Activated naive CD4-positive, alpha-beta T cell treated with anti-CD3 and anti-CD28 coated beads, Interleukin-2, amount 50 U/mL, for 16 hours (primary cell): ENCODE data around the gene USP12.

Experiments used
- DNase-seq: peaks from one replicate; pipeline ENCODE4 v3.0.0-alpha.2; 2020

USP12 gene

DNA sequence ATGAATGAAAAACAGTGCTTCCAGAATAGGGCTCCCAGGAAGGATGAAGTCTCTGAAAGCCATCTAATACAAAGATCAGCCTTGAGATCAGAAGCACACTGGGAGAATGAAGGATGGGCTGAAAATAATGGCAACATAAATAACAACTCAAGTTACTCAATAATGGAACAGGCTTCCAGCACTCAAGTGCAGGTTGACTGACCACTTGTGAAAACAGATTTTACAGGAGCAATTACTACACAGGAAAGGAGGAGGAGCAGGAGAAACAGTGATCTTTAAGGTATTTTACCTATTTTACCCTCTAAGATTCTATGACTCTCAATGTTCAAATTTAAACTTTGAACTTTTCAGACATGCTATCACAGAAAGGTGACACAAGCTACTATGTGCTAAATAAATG is 106.0 kb downstream of the USP12 start:
- no peak for DNase-seq

DNA sequence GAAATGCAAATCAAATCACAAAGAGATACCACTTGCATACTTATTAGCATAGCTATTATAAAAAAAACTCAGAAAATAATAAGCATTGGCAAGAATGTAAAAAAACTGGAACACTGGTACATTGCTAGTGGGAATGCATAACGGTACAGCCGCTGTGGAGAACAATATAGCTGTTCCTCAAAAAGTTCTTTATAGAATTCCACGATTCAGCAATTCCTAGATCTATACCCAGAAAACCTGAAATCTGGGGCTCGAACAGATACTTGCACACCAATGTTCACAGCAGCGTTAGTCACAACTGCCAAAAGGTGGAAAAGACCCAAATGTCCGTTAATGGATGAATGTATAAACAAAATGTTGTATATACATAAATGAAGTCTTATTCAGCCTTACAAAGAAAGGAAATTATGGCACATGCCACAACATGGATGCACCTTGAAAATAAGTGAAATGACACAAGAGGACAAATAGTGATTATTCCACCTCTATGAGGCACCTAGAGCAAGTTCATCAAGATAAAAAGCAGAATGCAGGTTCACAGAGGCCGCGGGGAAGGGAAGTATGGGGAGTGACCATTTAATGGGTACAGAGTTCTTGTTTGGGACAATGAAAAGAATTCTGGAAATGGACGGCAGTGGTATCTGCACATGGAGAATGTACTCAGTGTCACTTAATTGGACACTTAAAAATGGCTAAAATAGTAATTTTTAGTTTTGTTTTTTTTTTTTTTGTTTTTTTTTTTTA is 107.2 kb downstream of the USP12 start:
- no peak for DNase-seq

DNA sequence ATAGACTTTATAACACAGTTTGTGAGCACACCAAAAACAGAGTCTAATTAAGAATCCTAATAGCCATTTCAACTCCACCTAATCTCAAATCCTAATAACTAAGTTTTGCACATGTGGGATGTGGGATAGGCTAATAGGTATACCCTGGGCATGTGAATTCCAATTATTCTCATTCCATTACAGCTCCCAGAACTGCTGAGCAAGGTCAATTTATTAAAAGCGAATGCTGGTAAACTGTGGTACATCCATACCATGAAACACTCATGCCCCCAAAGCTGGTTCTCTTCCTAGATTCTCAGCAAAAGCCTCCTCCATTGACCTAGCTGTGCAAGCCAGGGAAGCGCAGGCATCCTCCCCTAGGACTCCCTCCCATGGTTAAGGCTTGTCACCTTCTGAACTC is 113.8 kb downstream of the USP12 start:
- no peak for DNase-seq

DNA sequence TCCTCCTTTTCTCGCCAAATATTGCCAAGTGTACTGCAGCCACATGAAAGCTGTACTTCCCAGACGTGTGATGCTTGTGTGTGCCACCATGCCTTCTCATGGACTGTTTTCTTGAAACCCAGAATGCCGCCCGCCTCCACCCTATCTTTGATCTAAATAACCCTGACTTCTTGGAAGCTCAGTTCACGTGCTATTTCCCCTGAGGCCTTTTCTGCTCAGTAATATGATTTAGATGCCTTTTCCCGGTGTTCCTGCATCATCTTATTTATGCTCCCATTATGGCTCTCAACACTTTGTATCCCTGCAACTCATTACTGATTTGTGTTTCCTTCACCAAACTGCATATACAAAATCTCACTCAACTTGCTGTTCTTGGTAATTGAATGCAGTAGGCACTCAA is 116.1 kb downstream of the USP12 start:
- DNase-seq: no peak

DNA sequence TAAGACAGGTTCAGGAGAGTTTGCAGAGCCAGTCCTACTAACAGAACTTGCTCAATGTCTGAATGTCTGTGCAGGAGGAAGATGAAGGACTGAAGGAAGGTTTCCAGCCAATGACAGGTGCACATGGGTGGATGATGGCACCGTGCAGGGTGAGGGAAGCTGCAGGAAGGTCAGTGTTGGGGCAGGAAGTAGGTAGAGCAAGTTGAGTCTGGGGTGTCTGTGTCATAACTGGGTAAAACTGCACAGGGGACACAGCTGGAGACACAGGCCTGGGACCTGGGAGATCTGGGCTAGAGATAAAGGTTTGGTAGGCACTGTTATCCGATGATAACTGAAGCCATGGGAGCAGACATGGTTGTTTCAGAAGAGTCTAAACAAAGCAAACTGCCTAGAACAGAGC is 116.9 kb downstream of the USP12 start:
- no peak for DNase-seq

DNA sequence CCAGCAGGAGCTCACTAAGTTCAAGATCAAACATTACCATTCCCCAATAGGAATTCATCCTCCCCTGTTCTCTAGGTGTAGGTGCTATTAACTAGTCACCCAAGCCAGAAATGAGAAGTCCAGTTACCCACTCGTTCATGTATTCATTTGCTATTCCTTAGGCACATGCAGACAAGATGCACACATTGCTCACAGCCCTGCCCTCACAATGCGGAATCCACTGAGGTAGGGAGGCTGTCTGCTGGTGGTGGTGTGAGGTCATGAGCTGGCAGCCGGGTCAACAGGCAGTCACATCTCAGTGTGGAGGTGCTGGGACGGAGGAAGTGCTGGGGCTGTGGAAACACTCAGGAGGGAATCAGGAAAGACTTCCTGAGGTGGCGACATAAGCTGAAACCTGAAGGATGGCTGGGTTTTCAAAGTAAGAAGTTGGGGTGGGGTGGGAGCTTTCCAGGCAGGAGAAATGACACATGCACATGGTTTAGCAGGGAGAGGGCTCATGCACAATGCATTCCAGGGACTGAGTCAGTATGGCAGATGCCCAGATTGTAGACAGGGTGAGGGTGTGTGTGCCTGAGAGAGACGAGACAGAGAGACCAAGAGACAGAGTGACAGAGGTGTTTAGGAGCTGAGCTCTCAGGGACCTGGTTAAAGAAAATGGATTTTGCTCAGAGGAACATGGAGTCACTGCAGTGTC is 117.6 kb downstream of the USP12 start:
- DNase-seq: no peak

DNA sequence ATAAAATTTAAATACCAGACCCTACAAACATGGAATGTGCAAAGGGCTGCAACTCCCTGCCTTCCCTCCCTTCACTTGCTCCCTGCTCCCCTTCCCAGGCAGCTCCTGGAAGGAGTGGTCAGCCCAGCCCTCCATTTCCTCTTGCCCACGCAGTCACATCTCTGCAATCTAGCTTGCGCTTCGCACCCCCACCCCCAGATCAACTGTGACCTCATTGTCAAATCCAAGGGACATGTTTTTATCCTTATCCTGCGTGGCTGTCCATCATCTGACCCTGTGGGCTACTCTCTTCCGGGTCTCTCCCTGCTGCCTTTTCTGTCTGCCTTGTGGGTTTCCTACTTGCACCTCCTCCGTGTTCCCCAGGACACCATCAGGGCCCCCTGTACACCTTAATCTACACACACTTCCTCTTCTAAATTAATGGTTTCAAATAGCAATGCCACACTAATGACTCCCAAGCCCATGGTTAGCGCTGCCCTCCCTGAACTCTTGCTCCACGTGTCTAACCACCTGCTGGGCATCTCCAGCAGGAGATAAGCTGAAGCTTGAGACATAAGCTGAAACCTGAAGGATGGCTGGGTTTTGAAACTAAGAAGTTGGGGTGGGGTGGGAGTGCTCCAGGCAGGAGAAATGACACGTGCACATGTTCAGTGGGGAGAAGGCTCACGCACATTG is 118.3 kb downstream of the USP12 start:
- DNase-seq: no peak

DNA sequence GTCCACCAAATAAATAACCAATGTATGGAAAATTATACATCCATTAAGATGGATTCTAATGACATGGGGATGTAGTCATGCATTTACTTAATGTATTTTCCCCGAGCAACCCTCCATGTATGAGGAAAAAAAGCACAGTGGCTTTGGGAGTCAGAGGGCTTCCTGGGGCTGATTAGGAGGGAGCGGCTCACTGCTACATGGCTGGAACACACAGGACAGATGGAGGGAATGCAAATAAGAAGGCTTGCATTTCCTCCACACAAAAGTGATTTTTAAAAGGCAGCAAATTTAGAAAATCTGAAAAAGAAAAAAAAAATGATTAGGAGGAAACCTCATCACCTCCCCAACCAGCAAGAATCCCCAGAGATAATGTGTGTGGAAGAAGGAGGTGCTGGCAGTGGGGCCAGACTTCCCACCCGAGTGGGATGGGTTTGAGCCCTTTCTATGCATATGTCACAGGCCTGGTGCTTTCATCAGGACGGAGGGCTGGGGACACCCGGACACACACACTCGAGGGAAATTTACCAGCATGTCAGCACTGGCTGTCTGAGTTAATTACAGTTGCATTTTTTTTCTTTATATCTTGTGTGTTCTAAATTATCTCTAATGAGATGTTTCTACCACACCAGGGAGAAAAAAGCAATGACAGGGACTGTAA is 118.9 kb downstream of the USP12 start:
- no peak for DNase-seq

DNA sequence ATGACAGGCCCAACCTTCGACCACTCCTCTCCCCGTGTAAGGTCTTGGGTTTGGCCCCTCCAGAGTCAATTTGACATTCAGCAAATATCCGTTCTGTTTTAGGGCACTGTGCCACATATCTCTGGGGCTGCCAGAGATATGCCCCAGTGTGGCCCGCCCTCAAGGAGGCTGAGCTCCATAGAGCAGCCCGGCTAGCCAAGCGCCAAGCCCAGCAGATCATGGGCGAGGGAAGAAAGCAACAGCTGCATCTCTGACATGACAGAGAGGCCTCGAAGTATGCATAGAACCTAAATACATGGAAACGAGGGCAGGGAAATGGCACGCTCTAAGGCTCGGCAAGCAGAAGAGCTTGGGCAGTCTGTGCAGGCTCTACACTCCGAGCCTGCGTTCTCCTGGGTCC is 124.5 kb downstream of the USP12 start:
- DNase-seq: no peak

DNA sequence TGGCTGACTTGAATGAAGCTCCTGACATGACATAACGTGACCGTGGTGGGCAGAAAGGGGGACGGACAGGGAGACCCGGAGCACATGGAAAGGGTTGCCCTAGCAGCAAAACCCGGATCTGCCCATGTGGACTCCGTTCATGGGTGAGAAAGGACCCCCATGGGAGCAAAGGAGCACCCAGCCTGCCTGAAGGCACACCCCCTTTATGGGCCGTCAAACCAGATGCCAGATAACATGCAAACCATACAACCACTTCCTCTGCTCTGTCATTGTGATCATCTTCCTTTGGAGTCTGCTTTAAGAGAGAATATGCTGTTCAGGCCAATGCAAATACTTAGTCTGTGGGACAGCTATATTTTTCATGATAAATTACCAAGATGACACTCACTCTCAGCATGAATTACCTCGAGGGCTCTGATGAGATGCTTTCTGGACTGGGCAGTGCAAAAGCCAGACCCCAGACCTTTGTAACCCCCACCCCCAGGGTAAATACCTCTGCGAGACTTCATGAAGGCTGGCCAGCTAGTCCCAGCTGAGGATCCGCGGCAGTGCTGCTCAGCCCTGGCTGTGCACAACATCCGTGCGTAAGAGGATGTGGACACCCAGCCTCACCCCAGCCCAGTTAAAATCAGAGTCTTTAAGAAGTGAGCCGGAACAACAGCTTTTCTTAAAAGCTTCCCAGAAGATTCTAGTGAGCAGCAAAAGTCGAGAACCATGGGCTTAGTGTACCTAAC is 126.6 kb downstream of the USP12 start:
- DNase-seq: no peak

DNA sequence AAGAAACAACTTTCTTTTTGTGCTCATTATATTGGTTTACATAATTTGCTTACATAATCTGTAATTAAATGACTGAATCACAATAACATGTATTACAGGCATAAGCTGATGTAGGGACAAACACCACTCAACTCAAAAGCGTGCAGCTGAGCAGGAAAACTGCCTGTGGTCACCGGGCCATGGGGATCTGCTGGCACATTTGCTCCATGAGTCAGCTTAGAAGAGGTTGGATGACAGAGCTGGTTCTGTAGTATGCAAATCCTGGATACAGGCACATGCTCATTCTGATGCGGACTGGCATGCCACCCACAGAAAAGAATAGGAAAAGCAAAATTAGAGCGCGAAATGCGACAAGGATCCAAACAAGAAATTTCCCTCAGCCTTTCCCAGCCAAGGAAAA is 128.6 kb downstream of the USP12 start:
- DNase-seq: no peak

DNA sequence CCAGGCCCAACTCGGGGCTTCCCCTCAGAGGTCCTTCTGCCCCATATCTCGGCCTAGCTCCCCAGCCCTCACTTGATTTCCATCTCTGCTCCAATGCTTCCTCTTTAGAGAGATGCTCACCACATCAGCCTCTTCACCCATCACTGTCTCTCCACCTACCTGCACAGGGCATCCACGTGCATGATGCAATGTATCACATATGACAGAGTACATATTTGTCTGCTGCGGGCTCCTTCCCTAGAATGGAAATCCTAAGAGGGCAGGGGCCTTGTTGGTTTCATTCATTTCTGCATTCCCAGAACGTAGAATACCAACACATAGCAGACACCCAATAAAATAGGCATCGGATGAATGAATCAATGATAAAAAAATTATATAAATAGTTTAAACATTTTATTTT is 130.3 kb downstream of the USP12 start:
- no peak for DNase-seq

DNA sequence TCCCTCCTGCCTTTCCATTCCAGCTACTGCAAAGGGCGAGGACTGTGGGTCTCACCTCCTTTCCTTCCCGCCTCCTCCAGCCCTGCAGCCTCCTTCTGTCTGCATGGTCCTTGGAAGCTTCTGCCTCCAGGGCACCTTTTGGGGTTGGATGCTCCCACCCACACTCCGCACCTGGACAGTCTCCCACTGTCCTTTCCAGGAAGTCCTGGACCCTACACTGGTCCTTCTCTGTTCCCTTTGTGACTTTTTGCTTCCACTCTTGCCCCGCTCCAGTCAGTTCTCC is 130.8 kb downstream of the USP12 start:
- DNase-seq: no peak

DNA sequence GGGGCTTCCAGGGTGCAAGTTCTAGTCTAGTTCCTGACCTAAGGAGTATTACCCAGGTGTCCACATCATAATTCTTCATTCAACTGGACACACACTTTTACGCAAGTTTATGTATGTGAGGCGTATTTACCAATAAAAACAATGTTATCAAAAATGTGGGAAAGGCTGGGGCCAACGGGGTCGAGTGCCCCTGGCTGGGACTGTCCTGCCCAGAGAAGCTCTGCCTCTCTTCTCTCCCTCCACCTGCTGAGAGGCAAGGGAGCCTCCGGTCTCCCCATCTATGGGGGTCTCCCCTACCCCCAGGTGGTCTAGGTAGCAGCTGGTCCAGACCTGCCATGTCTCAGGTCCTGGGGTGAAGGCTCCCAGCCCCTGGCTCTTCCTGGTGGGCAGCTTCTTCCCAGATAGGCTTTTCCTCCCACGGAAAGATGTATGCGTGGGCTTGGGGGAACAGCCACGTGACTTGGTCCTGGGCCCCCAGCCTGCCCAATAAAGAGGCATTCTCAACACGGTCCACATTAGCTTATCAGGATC is 132.4 kb downstream of the USP12 start:
- no peak for DNase-seq

DNA sequence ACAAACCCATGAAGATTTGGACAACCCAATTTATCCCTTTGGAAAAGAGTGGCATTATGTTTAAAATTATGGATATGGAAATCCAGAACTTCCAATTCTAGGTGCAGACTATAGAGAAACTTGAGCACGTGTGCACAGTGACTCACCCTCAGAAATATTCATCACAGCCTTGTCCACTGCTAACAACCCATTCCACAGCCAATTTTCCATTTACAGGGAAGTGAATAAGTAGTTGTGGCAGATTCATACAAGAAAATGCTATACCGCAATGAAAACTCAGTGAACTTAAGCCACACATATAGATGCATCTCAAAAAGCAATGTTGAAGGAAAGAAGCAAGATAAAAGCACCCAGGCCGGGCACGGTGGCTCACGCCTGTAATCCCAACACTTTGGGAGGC is 133.3 kb downstream of the USP12 start:
- DNase-seq: no peak

DNA sequence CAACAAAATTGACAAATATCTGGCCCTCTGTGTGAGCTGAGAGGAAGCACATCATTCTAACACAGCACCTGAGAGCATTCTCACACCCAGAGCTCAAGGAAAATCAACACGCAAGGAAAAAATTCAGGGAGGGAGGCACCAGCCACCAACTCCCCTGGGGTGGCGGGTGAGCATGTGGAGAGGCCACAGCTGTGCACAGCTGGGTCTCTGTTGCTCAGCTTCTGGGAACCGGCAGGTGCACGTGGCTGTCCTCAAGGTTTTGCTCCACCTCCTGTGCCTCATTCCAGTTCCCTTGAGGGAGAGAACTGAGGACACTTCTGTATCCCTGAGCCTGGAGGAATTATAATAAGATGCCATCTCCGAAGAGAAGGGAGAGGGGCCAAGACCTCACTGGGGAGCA is 134.0 kb downstream of the USP12 start:
- DNase-seq: no peak

DNA sequence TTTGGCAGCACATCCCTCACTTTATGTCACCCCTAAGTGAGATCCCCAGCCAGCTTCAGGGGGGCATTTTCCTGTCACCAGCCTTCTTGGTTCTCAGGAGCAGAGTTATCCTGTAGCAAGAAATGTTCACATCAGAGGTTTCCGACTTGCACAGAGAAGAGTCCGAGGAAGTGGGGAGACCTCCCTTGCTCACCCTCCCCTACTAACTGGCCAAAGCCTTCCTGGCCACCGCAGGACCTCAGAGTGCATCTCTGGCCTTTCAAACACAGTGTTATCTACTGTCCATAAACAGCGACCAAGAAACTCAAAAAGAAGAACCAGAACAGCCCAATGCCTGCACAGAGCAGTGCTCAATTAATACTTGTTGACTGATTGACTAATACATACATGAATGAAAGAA is 134.4 kb downstream of the USP12 start:
- no peak for DNase-seq

DNA sequence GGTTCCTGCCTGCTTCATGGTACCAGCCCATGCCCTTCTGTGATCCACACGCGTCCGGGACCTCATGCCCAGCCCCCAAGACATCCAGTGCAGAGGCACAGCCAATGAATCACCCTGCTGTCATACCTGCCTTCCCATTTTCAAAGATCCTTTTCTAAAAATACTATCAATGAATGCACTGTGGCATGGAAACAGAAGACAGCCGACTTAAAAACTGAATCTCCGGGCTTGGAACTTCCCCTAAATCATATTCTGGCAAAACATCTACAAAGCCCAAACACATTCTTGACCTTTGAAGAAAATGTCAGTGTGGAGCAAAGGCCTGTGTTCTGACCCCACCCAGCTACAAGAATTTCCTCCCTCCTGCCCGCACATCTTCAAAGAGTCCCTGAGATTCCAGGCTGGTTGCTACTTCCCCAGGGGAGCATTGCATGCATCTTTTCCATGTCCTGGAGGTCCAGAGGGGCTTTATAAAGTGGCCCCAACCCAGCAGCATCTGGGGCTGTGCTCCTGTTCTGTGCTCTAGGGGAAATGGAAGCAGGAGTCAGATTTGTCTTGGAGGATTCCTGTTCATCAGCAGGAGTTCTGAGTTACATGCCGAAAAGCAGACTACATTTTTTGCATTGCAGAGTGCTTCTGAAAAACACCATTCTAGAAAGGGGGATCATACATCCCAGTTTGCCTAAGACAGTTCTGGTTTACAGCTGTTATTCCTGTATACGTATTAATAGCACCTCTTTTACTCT is 135.2 kb downstream of the USP12 start:
- DNase-seq: no peak

DNA sequence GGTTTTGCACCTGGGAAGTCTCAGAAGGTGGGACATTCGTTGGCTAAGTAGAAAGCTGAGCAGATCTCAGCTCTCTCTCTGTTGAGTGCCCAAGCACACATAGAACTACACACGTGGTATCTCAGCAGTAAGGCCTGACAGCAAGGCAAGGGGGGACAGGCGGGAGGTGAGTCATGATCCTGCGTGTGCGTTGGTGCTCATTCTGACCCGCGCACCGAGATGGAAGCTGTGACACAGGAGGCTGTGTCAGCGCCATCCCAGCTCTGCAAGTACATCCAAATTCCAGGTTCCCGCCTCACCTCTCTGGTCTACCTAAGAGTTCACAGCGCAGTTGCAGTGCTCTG is 135.7 kb downstream of the USP12 start:
- no peak for DNase-seq

DNA sequence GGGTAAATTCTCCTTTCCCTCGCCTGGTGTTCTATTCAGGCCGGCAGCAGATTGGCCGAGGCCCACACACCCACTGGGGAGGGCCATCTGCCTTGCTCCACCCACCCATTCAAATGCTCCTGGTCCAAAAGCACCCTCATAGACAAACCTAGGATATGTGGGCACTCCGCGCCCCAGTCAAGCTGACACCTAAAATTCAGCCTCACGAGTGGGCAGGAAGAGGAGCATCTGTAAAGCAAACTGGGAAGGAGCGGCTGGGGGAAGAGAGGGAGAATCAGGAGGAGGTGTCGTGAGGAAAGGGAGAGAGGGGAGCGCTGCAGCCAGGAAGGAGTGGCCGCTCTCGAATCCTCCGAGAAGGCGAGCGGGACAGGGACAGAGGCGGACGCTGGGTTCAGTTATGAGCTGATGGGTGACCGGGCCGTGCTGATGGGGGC is 136.9 kb downstream of the USP12 start:
- no peak for DNase-seq

DNA sequence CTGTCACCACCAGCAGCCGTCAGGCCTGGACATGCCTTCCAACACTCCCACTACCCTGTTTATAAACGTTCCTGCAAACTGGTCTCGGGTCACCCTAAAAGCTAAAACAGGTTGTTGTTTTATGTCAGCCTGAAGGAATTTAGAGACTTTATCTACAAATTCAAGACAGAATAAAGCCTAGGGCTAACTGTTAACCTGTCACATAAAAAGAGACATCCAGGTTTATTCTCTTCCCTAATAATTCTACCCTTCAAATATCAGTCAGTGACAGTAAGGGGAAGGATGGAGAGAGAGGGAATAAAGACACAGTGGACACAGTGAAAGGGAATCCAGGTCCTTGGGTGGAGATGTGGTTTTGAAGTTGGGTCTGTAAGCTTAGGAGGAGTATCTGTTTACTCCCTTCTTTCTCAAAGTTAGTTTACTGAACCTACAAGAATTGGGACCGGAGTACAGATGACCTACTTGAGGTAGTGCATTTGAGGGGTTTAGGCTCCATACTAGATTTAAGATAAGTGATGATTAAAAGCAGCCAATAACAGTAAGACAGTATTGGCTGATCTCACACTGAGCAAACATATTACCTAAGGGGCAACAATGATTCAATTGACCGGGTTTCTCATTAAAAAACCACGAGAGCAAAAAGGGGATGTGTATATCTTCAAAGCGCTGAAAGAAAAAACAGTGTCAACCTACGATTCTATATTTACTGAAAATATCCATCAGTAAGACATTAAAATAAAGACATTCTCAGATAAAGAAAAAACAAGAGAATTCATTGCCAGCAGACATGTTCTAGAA is 142.7 kb downstream of the USP12 start:
- no peak for DNase-seq
